Mesendoderm (in vitro differentiated cells): ENCODE data around the gene STIMATE.

Experiments
- DNase-seq: peaks from one replicate; pipeline ENCODE4 v3.0.0; 2013
- H2AK5ac ChIP-seq: 2 replicates; pipeline ENCODE4 v1.6.1; 2013; ENCODE audit warnings: low read length, inconsistent platforms
- H2BK120ac ChIP-seq: 2 replicates; pipeline ENCODE4 v1.6.1; 2013; ENCODE audit warnings: low read depth, mild to moderate bottlenecking, low read length, moderate library complexity, mixed read lengths
- H2BK15ac ChIP-seq: replicated peaks from 2 replicates; pipeline ENCODE4 v1.6.1; 2013; ENCODE audit warnings: low read depth, mild to moderate bottlenecking, moderate library complexity
- H2BK5ac ChIP-seq: 2 replicates; pipeline ENCODE4 v1.6.1; 2013; ENCODE audit warnings: low read length, inconsistent platforms
- H3K18ac ChIP-seq: 2 replicates; pipeline ENCODE4 v1.6.1; 2013; ENCODE audit warnings: mild to moderate bottlenecking, low read length, mixed read lengths
- H3K23ac ChIP-seq: one replicate; pipeline ENCODE4 v1.6.1; 2013; ENCODE audit warnings: low read length
- H3K27ac ChIP-seq: 2 replicates; pipeline ENCODE4 v1.5.1; 2013; ENCODE audit warnings: low read depth, mild to moderate bottlenecking, inconsistent platforms, low read length, moderate library complexity
- H3K27me3 ChIP-seq: 2 replicates; pipeline ENCODE4 v1.6.1; 2013; ENCODE audit warnings: low read length, control low read depth, mild to moderate bottlenecking, inconsistent platforms; ENCODE audit not compliant: insufficient read depth, poor library complexity
- H3K36me3 ChIP-seq: 2 replicates; pipeline ENCODE4 v1.6.1; 2013; ENCODE audit warnings: low read length, inconsistent platforms; ENCODE audit not compliant: control insufficient read depth, insufficient read depth
- H3K4ac ChIP-seq: one replicate; pipeline ENCODE4 v1.6.1; 2013; ENCODE audit warnings: low read depth, mild to moderate bottlenecking, low read length, moderate library complexity
- H3K4me1 ChIP-seq: 2 replicates; pipeline ENCODE4 v1.6.1; 2013; ENCODE audit warnings: low read depth, low read length, inconsistent platforms; ENCODE audit not compliant: control insufficient read depth
- H3K4me2 ChIP-seq: 2 replicates; pipeline ENCODE4 v1.6.1; 2013; ENCODE audit warnings: low read length
- H3K4me3 ChIP-seq: 2 replicates; pipeline ENCODE4 v1.5.1; 2013; ENCODE audit warnings: mild to moderate bottlenecking, low read length
- H3K56ac ChIP-seq: one replicate; pipeline ENCODE4 v1.6.1; 2013; ENCODE audit warnings: low read length
- H3K79me1 ChIP-seq: 2 replicates; pipeline ENCODE4 v1.6.1; 2013; ENCODE audit warnings: low read length, inconsistent platforms
- H3K79me2 ChIP-seq: 2 replicates; pipeline ENCODE4 v1.6.1; 2013; ENCODE audit warnings: mild to moderate bottlenecking, low read length; ENCODE audit not compliant: control insufficient read depth, insufficient read depth
- H3K9ac ChIP-seq: 2 replicates; pipeline ENCODE4 v1.6.1; 2013; ENCODE audit warnings: low read length, inconsistent platforms
- H4K5ac ChIP-seq: one replicate; pipeline ENCODE4 v1.6.1; 2013; ENCODE audit warnings: low read length
- H4K8ac ChIP-seq: one replicate; pipeline ENCODE4 v1.6.1; 2013; ENCODE audit warnings: low read depth, mild to moderate bottlenecking, control low read depth, low read length, moderate library complexity
- WGBS: extraction: QIAGEN DNeasy Blood & Tissue Kit; methylation state at CpG from one replicate; pipeline ENCODE4 v1.1.7; 2013; ENCODE audit warnings: low lambda C conversion rate, missing lambda C conversion rate; ENCODE audit not compliant: insufficient coverage; ENCODE audit errors: extremely low coverage; 5-methylcytosine and 5-hydroxymethylcytosine counted together

STIMATE gene

GRCh38 chr3:52838561-52839267, 58.6 kb downstream of the STIMATE start:
- H3K27me3 ChIP-seq: no peaks in the 10 kb centered on the region
- no peak overlapping the region for H2BK15ac ChIP-seq
- no peaks in the 10 kb centered on the region for H3K36me3 ChIP-seq
- no peaks in the 10 kb centered on the region for H3K4me1 ChIP-seq
- no peak overlapping the region for H2AK5ac ChIP-seq
- no peak overlapping the region for H3K4me2 ChIP-seq
- H2BK5ac ChIP-seq: no peak overlapping the region
- no peak overlapping the region for H3K56ac ChIP-seq
- H3K27ac ChIP-seq: no peak overlapping the region
- H3K18ac ChIP-seq: no peak overlapping the region
- H3K4me3 ChIP-seq: no peak overlapping the region
- H3K9ac ChIP-seq: no peak overlapping the region
- H3K4ac ChIP-seq: no peak overlapping the region
- no peak overlapping the region for H2BK120ac ChIP-seq
- DNase-seq: no peak
- no peaks in the 10 kb centered on the region for H3K79me2 ChIP-seq
- no peak overlapping the region for H4K5ac ChIP-seq
- H3K79me1 ChIP-seq: no peaks in the 10 kb centered on the region
- H4K8ac ChIP-seq: no peak overlapping the region
- no peak overlapping the region for H3K23ac ChIP-seq
- no CpG with 5 or more reads among the region's 8 CpGs for WGBS

GRCh38 chr3:52836986-52837385, 60.4 kb downstream of the STIMATE start:
- no peak overlapping the region for H4K5ac ChIP-seq
- no peak overlapping the region for H2BK120ac ChIP-seq
- no peak overlapping the region for H3K9ac ChIP-seq
- H3K27me3 ChIP-seq: no peaks in the 10 kb centered on the region
- no peaks in the 10 kb centered on the region for H3K79me1 ChIP-seq
- no peaks in the 10 kb centered on the region for H3K79me2 ChIP-seq
- no peak overlapping the region for H3K56ac ChIP-seq
- no CpG with 5 or more reads among the region's 4 CpGs for WGBS
- no peak overlapping the region for H3K4ac ChIP-seq
- H3K18ac ChIP-seq: no peak overlapping the region
- H2BK5ac ChIP-seq: no peak overlapping the region
- no peak overlapping the region for H3K4me3 ChIP-seq
- no peak overlapping the region for H3K23ac ChIP-seq
- no peaks in the 10 kb centered on the region for H3K36me3 ChIP-seq
- H3K4me2 ChIP-seq: no peak overlapping the region
- no peak overlapping the region for H4K8ac ChIP-seq
- no peak overlapping the region for H2AK5ac ChIP-seq
- H3K27ac ChIP-seq: no peak overlapping the region
- DNase-seq: no peak
- H2BK15ac ChIP-seq: no peak overlapping the region
- H3K4me1 ChIP-seq: no peaks in the 10 kb centered on the region

- Histone ChIP-seq H2BK5ac (no peak overlapping the region), H3K4ac (no peak overlapping the region), H3K36me3 (no peaks in the 10 kb centered on the region), H3K27ac (no peak overlapping the region), H2AK5ac (no peak overlapping the region), H2BK15ac (no peak overlapping the region), H3K56ac (no peak overlapping the region), H2BK120ac (no peak overlapping the region), H3K4me2 (no peak overlapping the region), H3K27me3 (no peaks in the 10 kb centered on the region), H3K4me3 (no peak overlapping the region), H4K5ac (no peak overlapping the region), H4K8ac (no peak overlapping the region), H3K9ac (no peak overlapping the region), H3K18ac (no peak overlapping the region), H3K79me1 (no peaks in the 10 kb centered on the region), H3K79me2 (no peaks in the 10 kb centered on the region), H3K4me1 (no peaks in the 10 kb centered on the region), H3K23ac (no peak overlapping the region)
- WGBS: 100% methylated on average over 1 of the region's 5 CpGs
- no peak for DNase-seq
These were observed 60.9 kb downstream of the STIMATE start for GRCh38 chr3:52836471-52836845.

- Histone ChIP-seq H3K27ac (no peak overlapping the region), H3K79me2 (no peaks in the 10 kb centered on the region), H3K4me3 (no peak overlapping the region), H4K8ac (no peak overlapping the region), H4K5ac (no peak overlapping the region), H3K23ac (no peak overlapping the region), H3K4ac (no peak overlapping the region), H3K4me2 (no peak overlapping the region), H3K36me3 (no peaks in the 10 kb centered on the region), H3K18ac (no peak overlapping the region), H2BK15ac (no peak overlapping the region), H3K56ac (no peak overlapping the region), H2AK5ac (no peak overlapping the region), H2BK5ac (no peak overlapping the region), H2BK120ac (no peak overlapping the region), H3K4me1 (no peaks in the 10 kb centered on the region), H3K27me3 (no peaks in the 10 kb centered on the region), H3K9ac (no peak overlapping the region), H3K79me1 (no peaks in the 10 kb centered on the region)
- WGBS: no CpG with 5 or more reads among the region's 8 CpGs
- no peak for DNase-seq
These were observed 61.4 kb downstream of the STIMATE start for GRCh38 chr3:52835766-52836470.

- no peaks in the 10 kb centered on the region for H3K79me2 ChIP-seq
- DNase-seq: no peak
- H3K27me3 ChIP-seq: no peaks in the 10 kb centered on the region
- no peak within 1 kb of the TSS for H3K4me2 ChIP-seq
- WGBS: no CpG with 5 or more reads among the region's 11 CpGs
- H3K56ac ChIP-seq: no peak within 1 kb of the TSS
- no peaks in the 10 kb centered on the region for H3K79me1 ChIP-seq
- no peak within 1 kb of the TSS for H3K9ac ChIP-seq
- H3K4ac ChIP-seq: no peak within 1 kb of the TSS
- H4K8ac ChIP-seq: no peak within 1 kb of the TSS
- no peaks in the 10 kb centered on the region for H3K36me3 ChIP-seq
- H2BK120ac ChIP-seq: no peak within 1 kb of the TSS
- H2BK15ac ChIP-seq: no peak within 1 kb of the TSS
- no peak within 1 kb of the TSS for H4K5ac ChIP-seq
- H3K27ac ChIP-seq: no peak within 1 kb of the TSS
- H3K4me1 ChIP-seq: no peaks in the 10 kb centered on the region
- no peak within 1 kb of the TSS for H2AK5ac ChIP-seq
- no peak within 1 kb of the TSS for H2BK5ac ChIP-seq
- no peak within 1 kb of the TSS for H3K18ac ChIP-seq
- H3K4me3 ChIP-seq: no peak within 1 kb of the TSS
- no peak within 1 kb of the TSS for H3K23ac ChIP-seq
These were observed 62.4 kb downstream of the STIMATE start, which contains the start of gene MUSTN1 for GRCh38 chr3:52834871-52835501. Gene MUSTN1, minus strand, starts transcription at chr3:52835019. Its CDS starts 71 bp downstream, at chr3:52834948.
